ENCODE results near the gene KAZN.

- TF ChIP-seq POLR2A (IDR thresholded peaks at IDR 0.05) (no peak), CTCF (IDR thresholded peaks at IDR 0.05) (no peak)
Measured at GRCh38 chr1:15081102-15081501, 482.6 kb downstream of the KAZN start.
